LHCN-M2 (cell line): ENCODE data around the gene JRKL. TPM values are rescaled to one million over a fixed set of nuclear protein-coding genes. Genes with fewer than 3 reads are reported as not detected.
A peak's percentile ranks its signal among the peaks of the same experiment; 100 is the strongest.
"Not testable (repeated sequence)": the region's sequence is repeated elsewhere in the genome, so short reads cannot be mapped to it uniquely, and the experiment has no call there.

Source experiments
- DNase-seq: peaks from one replicate; pipeline ENCODE4 v3.0.0-alpha.2; 2012; ENCODE audit warnings: low read depth
- total RNA-seq: library from RNA; depleted of rRNA; stranded (reverse); fragments of >200 nt; gene quantifications from 2 replicates; pipeline ENCODE4 v1.2.3, GENCODE V29; 2014; rRNA removed

JRKL gene
- total RNA-seq, 1 experiment from 2014 or later, result 7.3 TPM

GRCh38 chr11:96393753-96394348 is 4.0 kb downstream of the JRKL start:
- DNase-seq, result peak; percentile 44

GRCh38 chr11:96394773-96395172 is 5.0 kb downstream of the JRKL start:
- no peak for DNase-seq

DNA sequence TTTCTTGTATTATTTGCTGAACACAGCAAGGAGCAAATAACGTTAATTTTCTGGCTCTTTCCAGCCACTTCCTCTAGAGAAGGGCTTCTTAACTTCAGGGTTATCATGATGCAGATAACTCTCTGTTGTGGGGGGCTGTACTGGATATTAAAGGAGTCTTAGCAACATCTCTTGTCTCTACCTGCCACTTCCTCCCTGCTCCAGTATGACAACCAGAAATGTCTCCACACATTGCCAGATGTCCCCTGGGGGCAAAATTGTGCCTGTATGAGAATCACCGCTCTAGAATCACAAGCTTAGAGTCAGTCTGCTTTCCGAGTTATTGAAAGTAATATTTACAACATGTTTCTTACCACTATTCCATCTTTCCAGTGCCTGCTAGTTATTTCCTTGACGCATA is 6.8 kb downstream of the JRKL start:
- DNase-seq, result no peak

DNA sequence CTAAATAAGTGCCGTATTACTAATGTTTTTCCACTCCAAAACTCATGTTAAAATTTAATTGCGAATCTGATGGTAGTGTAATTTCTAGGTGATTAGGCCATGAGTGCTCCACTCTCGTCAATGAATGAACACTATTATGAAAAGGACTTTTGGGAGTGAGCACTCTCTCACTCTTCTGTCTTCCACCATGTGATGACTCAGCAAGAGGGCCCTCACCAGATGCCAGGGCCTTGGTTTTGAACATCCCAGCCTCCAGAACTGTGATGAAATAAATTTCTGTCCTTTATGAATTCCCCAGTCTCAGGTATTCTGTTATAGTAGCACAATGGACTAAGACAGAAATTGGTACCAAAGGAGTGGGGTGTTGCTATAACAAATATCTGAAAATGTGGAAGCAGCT is 8.1 kb downstream of the JRKL start:
- no peak for DNase-seq

- DNase-seq, result no peak
Observed at GRCh38 chr11:96400697-96401096, 10.9 kb downstream of the JRKL start.

DNA sequence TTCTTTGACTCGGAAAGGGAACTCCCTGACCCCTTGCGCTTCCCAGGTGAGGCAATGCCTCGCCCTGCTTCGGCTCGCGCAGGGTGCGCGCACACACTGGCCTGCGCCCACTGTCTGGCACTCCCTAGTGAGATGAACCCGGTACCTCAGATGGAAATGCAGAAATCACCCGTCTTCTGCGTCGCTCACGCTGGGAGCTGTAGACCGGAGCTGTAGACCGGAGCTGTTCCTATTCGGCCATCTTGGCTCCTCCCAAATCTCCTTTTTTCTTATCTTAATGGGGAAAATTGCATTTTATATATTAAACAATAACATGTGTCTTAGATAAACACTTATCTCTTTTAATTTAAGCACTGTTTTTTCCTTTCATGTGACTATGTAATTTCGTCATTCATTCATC is 21.6 kb downstream of the JRKL start:
- peak; percentile 10 for DNase-seq

DNA sequence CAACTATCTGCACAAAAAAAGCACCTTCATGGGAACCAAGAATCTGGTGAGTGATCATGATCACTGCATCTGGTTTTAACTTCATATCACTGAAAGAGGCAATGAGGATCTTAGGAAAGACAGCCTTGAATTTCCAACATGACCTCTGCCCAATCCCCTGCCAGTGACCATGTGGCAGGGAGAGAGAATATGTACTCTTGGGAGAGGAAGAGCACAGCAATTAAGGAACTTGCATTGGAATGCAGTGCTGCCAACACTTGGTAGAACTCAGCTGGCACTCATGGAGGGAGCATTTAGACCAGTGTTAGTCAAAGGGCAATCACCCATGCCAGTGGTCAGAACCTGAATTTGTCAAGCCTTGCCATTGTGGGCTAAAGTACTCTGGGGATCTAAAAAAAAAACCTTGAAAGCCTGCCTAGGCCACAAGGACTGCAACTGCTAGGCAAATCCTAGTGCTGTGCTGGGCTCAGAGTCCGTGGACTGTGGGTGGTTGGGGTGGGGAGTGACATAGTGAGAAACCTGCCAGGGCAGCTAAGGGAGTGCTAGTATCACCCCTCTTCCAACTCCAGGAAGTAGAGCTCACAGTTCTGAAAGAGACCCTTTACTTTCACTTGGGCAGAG is 23.1 kb downstream of the JRKL start:
- DNase-seq, result peak; percentile 6

DNA sequence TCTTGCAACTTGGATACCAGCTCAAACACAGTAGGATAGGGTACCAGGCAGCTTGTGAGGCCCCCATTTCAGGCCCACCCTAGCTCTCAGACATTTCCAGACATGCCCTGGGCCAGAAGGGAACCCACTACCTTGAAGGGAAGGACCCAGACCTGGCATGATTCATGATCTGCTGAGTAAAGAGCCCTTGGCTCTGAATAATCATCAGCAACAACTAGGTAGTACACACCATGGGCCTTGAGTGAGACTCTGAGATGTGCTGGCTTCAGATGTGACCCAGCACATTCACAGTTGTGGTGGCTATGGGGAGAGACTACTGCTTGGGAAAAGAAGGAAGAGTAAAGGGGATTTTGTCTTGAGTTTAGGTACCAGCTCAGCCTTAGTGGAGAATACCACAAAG is 23.6 kb downstream of the JRKL start:
- DNase-seq, result no peak

GRCh38 chr11:96424693-96425092 is 34.9 kb downstream of the JRKL start:
- peak; percentile 35 for DNase-seq

DNA sequence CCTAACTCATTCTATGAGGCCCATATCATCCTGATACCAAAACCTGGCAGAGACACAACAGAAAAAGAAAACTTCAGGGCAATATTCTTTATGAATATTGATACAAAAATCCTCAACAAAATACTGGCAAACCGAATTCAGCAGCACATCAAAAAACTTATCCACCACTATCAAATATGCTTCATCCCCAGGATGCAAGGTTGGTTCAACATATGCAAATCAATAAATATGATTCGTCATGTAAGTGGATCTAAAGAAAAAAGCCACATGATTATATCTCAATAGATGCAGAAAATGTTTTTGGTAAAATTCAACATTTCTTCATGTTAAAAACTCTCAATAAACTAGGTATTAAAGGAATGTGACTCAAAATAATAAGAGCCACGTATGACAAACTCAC is 40.9 kb downstream of the JRKL start:
- no peak for DNase-seq

DNA sequence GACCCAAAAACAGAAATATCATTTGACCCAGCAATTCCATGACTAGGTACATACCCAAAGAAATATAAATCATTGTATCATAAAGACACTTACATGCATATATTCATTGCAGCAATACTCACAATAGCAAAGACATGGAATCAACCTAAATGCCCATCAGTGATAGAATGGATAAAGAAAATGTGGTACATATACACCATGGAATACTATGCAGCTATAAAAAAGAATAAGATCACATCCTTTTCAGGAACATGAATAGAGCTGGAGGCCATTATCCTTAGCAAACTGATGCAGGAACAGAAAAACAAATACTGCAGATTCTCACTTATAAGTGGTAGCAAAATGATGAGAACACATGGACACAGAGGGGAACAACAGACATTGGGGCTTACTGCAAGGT is 42.8 kb downstream of the JRKL start:
- DNase-seq, result not testable (repeated sequence)

Other genes starting within 250 kb of the JRKL start
- 9.2 and 12.1 TPM in 2 replicates for gene MAML2, start 46.8 kb upstream of the JRKL start, total RNA-seq
- 17.6 and 23.6 TPM in 2 replicates for gene CCDC82, start 101 bp upstream of the JRKL start, total RNA-seq